RCC 7860 (cell line): ENCODE data around the gene ST6GAL1.
"Not testable (repeated sequence)": the region's sequence is repeated elsewhere in the genome, so short reads cannot be mapped to it uniquely, and the experiment has no call there.

Experiments used
- DNase-seq: peaks from one replicate; pipeline ENCODE4 v3.0.0-alpha.2; 2015; ENCODE audit warnings: low spot score
- FAIRE-seq: peaks from 2 replicates; lab custom pipeline; 2012; peaks lifted over from hg19 to GRCh38; lab: Jason Lieb, UNC

Gene ST6GAL1

DNA sequence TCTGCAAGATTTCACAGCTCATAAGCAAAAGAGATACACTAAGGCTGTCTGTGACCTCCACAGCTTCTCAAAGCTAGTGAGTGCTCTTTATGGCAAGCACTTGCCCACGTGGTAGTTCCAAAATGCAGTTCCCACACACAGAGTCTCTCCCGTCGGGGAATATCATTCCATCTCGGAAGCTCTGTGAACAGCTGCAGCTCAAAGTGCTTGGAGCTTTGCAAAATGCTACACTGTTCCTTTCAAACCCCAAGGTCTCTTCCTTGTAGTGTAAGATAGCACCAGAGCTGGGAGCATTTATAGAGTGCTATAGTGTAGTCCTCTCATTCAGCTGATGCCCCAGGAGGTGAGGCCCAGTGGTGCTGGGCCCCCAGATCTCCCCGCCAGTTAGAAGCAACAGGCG lies 36.1 kb downstream of the ST6GAL1 start:
- DNase-seq = no peak
- FAIRE-seq = no peak

DNA sequence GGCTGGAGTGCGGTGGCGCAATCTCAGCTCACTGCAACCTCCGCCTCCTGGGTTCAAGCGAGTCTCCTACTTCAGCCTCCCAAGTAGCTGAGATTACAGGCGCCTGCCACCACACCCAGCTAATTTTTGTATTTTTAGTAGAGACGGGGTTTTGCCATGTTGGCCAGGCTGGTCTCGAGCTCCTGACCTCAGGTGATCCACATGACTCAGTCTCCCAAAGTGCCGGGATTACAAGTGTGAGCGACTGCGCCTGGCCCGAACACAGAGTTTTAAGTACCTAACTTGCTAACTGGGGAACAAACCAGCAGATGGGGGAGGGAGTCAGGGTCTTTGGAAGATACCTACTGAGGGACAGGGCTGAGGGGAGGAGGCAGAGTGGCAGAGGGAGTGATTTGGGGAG lies 36.9 kb downstream of the ST6GAL1 start:
- not testable (repeated sequence) for DNase-seq, FAIRE-seq

DNA sequence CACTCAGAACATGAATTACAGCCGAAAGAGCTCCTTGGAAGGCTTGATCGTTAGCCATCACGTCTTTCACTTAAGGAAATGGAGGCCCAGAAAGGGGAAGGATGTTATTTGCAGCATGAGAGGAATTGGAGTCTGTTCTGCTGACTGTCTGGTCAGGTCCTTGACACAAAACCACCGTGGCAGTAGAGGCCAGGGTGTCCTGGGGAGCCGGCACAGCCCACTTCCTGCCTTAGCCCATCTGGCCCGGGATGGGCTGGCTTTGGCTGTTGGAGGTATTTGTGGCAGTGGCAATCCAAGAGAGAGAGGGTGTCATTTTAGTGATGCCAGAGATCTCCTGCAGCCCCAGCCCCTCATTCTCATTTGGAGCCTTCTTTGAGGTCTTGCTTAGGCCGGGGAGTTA lies 37.4 kb downstream of the ST6GAL1 start:
- no peak for FAIRE-seq

DNA sequence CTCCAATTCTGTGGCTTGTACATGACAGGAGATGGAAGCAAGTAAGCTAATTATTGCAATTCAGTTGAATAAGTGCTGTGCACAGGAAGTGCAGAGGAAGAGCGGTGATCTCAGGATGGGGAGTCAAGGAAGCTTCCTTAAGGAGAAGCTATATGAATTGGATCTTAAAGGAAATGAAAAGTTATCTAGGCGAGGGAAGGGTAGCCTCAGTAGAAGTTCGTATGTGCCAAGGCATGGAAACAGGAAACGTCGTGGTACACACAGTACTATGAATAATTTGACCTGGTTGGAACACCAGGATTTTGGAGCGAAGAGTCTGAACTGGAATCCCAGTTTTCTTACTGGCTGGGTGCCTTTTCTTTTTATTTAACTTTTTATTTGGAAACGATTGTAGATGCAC lies 39.3 kb downstream of the ST6GAL1 start:
- no peak for FAIRE-seq

More for the DNA sequence above, 37.4 kb downstream of the ST6GAL1 start:
- no peak for DNase-seq

DNA sequence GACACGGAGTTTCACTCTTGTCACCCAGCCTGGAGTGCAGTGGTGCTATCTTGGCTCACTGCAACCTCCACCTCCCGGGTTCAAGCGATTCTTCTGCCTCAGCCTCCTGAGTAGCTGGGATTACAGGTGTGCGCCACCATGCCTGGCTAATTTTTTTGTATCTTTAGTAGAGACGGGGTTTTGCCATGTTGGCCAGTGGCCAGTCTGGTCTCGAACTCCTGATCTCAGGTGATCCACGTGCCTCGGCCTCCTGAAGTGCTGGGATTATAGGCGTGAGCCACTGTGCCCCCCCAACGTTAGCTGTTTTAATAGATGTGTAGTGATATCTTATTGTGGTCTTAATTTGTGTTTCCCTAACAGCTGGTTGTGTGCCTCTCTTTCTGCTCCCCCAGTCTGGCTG lies 40.8 kb downstream of the ST6GAL1 start:
- DNase-seq, FAIRE-seq: not testable (repeated sequence)

More for the DNA sequence above, 39.3 kb downstream of the ST6GAL1 start:
- DNase-seq = no peak

DNA sequence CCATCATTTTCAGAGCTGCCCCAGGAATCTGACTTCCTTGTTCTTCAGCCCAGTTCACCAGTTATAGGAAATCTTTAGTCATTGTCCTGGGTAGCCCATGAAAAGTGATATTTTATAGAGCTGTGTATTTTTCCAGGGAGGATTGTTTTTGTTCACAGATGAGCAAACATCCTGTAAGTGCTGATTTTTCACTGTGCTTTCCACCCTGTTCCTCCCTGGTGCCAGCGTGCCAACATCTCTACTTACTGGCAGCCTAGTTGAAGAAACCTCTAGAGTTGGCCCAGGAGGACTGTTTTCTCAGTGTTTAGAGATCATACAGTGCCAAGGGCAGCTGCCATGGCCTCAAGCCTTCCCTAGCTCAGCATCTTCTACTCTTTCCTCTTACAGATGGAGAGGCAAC lies 41.3 kb downstream of the ST6GAL1 start:
- FAIRE-seq (no peak), DNase-seq (no peak)

DNA sequence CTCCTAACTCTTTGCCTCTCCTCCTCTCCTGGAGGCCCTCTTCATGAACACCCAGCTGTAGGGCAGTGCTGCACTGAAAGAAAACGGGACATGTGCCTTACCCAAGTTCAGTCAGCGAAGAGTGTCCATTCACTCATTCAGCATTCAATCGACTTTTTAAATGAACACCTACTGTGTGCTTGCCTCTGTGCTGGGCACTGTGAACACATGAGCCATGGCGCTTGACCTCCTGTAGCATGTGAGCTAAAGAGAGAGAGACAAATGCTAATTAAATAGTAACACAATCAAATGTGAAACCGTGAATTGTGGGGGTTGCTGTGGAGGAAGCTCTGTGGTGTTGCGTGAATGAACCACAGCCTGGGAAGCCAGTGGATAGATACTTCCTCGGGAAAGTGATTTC lies 43.4 kb downstream of the ST6GAL1 start:
- FAIRE-seq (no peak), DNase-seq (no peak)

DNA sequence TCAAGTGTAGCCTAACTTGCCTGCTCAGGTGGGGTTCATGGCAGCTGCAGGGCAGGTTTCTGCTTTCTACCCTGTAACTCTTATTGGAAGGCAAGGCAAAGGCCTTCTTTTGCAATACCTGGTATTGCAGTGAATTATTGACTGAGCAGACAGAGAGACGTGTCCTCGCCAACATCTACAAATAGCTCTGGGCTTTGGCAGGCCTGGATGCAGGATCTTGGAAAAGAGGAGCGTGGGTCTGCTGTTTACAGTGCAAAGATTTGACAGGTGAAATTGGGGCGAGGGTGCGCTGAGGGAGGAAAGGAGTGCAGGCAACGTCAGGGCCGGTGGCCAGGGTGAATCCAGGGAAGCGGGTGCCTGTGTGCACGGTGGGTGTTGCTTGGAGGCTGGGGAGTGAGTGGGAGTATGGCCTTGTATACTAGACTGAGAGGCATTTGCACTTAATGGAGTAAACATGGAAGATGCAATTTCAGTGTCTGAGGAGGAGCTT lies 44.5 kb downstream of the ST6GAL1 start:
- DNase-seq = no peak
- FAIRE-seq = no peak

DNA sequence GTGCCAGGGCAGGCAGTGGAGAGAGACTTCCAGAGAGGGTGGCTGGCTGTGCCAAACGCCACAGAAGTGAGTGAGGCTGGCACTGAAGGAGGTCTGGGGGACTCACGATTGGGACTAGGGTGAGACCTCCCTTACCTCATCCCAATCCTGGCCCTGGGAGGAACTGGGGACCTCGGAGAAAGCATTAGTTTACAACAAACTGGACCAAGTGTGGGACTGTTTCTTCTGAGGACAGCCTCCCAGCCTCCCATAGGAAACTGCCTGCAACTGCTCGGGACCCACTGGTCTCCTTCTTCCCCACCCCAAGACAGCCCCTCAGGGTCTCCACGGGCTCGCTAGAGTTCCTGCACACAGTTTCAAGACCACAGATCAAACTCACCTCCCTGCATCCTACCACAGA lies 45.4 kb downstream of the ST6GAL1 start:
- DNase-seq (no peak), FAIRE-seq (no peak)

DNA sequence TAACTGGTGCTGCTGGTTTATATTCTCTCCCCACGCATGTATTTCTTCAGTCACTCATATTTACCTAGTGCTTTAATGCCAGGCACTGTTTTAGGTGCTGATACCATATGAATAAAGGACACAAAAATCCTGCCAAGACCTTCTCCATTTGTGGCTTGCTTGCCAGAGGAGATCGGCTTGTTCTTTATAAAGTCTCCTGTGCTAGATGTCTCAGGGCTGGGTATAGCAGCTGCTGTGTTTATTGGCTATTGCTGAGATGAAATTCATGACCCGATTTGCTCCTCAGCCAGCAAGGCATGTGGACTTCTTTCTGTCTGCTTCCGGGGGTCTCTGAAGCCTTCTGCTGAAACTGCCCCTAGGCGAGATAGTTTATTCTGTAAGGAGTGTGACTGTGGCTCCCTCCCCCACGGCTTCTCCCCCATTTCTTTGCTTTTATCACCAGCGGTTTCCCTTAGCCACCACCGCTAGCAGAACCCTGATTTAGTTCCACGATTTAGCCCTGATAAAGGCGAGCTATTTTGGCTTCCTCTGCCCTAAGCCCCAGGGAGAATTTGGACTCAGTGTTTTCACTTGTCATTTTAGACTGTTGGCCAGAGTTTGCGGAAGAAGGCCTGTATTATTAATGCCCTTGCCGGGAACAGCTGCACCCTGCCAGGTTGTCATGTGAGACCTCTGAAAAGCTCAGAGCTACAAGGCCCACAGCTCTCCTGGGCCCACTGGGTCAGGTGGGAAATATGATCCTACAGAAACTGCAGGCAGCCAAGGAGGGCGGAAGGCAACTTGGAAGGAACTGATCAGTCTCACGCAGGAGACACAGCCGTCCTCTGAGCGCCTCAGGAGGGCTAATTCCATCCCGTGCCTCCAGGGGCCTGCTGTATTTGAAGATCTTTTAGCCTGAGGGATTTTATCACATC lies 46.8 kb downstream of the ST6GAL1 start:
- DNase-seq = no peak

DNA sequence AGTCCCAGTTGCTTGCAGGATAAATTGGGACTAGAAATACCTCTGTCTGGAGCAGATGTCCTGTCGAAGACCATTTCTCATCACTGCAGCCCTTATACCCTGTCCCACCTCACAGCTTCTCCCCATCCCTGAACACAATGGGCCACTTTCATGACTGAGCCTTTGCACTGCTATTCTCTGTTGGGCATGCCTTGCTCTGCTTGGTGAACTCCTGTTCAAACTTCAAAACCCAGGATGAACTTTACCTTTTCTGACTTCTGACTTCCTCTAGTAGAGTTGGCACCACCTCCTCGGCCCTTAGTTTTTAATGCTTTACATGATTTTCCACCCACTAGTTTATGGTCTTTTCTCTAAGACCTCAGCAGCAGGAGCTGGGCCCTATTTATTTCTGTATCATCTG lies 48.4 kb downstream of the ST6GAL1 start:
- DNase-seq (no peak), FAIRE-seq (no peak)

More for the DNA sequence above, 46.8 kb downstream of the ST6GAL1 start:
- no peak for FAIRE-seq

DNA sequence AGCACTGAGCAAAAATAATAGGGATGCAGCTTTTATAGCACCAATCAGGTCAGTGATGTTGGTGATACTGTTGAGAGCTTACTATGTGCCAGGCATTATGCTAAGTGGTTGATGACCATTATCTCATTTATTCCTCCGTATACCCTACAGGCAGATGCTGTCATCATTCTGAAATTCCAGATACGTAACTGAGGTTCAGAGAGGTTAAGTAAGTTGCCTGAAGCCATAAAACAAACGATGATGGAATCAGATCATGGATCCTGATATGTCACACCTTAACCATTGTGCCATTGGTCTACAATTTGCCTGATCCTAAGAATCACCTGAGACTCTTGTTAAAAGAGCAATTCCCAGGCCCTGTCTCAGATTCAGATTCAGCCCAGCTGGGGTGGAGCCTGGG lies 49.5 kb downstream of the ST6GAL1 start:
- no peak for FAIRE-seq
- no peak for DNase-seq

DNA sequence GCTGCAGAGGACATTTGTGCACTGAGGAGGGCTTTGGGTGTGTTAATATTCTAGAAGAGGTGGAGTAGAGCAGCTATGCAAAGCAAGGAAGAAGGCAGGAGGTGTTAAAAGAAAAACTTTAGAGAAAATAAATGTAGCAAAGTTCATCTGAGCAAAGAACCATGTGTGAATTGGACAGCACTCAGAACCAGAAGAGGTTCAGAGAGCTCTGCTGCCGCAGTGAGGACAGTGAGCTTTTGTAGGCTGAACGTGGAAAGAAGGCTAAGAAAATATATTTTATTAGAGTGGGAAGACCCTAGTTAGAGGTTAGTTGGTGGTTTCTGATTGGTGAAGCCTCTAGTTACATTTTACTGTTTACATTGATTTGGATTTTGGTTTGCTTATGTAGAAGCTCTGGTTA lies 50.7 kb downstream of the ST6GAL1 start:
- FAIRE-seq (no peak), DNase-seq (no peak)

DNA sequence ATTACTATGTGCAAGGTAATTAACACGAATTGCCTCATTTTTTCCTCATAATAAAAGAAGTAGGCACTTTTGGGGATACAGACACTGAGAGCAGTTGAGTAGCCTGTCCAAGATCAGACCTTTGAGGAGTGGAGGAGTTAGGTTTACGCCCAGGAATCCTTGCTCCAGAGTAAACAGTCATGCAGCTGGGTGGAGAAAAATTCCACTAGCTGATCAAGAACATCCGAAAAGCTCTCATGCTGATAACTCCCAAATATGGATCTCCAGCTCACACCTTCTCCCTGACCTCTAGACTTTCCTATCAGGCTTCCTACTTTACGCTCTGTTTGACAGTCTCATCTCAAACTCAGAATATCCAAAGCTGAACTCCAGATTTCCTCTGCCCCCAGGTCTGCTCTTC lies 53.3 kb downstream of the ST6GAL1 start:
- DNase-seq (no peak), FAIRE-seq (no peak)

DNA sequence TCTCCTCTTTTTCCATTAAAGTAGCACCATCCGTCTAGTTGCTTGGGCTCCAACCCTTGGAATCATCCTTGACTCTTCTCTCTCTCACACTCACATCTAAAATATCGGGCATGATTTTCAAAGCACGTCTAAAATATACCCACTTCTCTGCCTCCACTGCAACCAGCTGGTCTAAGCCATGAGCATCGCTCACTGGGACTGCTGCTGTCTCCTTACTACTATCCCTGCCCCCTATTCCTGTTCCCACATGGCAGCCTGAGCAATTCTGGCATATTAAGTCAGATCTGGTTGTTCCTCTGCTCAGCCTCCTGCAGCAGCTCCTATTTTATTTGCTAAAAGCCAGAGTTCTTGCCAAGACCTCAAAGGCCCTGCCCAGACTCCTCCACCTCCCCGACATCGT lies 53.7 kb downstream of the ST6GAL1 start:
- FAIRE-seq (no peak), DNase-seq (no peak)

DNA sequence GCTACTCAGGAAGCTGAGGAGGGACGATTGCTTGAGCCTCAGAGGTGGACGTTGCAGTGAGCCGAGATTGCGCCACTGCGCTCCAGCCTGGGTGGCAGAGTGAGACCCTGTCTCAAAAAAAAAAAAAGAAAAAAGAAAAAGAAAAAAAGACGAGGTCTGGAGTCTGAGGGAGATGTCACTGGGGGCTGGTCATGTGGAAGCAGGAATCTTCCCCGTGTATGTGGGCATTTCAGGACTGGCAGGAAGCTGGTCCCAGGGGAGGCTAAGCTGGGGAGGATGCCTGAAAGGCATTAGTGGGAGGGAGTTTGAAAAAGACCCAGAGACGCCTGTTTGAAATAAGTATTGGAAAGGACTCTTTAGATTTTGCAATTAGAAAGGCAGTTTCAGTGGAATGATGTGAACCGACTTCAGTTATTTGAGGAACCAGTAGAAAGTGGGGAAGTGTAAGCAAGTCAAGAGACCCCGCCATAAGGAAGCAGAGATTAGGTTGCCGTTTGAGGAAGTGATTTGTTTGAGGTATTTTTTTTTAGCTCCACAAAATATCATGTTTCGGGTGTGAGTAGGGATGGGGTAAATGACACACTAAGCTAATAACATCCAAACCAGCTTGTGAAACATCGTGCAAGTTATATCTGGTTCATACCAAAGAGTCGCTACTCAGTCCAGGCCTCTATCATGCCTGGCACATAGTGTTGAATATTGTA lies 55.5 kb downstream of the ST6GAL1 start:
- no peak for FAIRE-seq
- no peak for DNase-seq

DNA sequence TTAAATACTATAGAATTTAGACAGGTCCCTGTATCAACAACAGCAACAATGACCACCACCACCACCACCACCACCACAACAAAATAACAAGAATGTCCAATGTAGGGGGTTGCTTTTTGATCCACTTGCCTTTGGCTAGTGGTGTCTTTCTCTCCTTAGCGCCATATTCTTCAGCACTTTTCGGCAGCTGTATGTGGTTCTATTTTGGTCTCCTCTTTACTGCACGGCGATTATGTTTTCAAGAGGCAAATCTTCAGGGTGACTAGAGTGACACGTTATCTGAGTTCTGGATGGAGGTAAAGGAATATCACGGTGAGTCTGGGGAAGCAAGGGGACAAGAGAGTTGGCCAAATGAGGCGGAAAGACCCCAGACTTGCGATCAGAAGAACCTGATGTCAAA lies 56.1 kb downstream of the ST6GAL1 start:
- FAIRE-seq = no peak
- no peak for DNase-seq

DNA sequence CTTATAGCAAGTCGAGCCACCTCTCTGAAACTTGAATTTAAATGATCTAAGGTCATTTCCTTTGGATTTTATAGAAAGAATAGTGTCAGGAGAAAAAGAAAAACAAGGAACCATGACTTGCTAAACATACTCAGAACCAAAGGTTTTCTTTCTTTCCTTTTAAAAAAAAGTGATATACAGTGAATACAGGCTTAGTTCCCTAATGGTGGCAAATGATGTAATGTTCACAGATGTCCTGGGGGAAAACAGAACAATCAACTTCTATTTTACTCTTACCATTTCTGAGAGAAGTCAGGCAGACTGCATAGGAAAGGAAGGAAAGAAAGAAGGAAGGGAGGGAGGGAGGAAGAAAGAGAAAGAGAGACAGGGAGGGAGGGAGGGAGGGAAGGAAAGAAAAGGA lies 56.5 kb downstream of the ST6GAL1 start:
- DNase-seq (no peak), FAIRE-seq (no peak)

DNA sequence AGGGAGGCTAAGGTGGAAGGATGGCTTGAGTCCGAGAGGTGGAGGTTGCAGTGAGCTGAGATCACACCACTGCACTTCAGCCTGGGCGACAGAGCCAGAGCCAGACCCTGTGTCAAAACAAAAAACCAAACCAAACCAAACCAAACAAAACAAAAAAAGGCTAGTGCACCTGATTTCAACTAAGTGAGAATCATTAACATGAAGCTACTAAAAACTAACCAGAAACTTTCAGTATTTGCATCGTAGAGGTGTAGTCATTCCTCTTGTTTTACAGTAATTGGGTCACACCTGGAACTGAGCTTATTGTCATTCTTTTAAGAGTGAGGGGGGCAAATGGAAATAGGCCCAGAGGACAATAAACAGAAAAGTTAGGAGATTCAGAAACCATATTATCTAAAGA lies 58.5 kb downstream of the ST6GAL1 start:
- DNase-seq (no peak), FAIRE-seq (no peak)

DNA sequence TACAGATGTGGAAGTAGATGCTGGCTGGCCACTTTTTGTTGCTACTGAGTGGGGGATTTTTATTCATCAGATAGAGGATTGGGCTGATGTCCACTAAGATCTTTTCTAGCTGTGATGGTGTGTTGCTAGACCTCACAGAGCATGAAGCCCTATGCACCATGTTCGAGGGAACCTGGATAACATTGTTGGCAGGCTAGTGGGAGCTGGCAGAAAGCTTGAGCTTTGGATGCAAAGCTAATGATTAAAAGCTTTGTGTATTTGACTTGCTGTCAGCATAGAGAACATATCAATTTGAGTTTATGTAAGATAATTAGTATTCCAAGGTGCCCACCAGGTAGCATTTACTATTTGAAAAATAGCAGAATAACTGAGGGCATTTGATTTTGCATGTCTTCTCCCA lies 59.1 kb downstream of the ST6GAL1 start:
- FAIRE-seq (no peak), DNase-seq (no peak)

DNA sequence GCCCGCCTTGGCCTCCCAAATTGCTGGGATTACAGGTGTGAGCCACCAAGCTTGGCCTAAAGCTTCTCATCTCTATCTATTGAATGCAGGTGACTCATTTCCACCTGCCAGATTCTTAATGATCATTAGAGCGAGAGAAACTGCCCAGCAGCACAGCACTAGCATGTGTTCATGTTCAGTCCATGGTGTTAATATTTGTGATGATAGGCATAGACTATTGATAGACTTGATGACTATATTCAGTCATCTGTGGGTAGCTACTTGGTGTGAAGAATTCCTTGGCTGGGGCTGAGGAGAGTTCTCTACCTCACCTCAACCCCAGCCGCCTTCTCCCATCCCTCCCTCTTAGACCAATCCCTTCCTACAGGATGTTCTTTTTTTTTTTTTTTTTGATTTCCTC lies 60.0 kb downstream of the ST6GAL1 start:
- DNase-seq (no peak), FAIRE-seq (no peak)

DNA sequence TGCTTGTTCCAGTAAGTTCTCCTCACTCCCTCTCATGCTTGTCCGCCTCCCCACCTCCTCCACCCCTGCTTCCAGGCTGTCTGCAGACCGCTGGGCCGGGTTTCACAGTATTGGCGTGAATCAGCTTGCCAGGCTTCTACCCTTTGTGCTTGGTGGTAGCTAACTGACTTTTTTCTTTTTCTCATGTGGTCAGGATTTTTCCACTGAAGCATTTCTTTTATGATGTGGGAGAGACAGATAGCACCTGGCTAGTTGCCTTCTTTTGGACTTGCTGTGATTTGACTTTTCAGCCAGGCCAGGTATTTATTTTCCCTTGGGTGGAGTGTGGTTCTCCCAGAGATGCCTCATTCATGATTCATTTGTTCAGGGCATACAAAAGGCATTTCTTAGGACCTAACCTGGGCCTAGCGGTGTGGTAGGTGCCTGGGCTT lies 60.6 kb downstream of the ST6GAL1 start:
- no peak for FAIRE-seq

More for the DNA sequence above, 60.6 kb downstream of the ST6GAL1 start:
- no peak for DNase-seq
